Measurements from ENCODE around the gene ZNF275.
"Not testable (repeated sequence)": the region's sequence is repeated elsewhere in the genome, so short reads cannot be mapped to it uniquely, and the experiment has no call there.

Gene ZNF275, protein sequence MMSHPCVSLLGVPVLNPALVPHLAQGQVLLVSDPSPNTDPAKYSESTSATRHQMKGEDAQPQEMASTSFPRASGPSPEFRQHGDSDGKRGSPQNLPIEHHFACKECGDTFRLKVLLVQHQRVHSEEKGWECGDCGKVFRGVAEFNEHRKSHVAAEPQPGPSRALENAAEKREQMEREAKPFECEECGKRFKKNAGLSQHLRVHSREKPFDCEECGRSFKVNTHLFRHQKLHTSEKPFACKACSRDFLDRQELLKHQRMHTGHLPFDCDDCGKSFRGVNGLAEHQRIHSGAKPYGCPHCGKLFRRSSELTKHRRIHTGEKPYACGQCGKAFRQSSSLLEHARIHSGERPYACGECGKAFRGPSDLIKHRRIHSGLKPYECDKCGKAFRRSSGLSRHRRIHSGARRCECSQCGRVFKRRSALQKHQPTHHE

GRCh38 chrX:153333821-153334653 is at the start of gene ZNF275:
ZNF275 (plus strand) TSS chrX:153334153; CDS start chrX:153336680, 2,527 bp downstream.
- DNase-seq (ENCODE audit: low spot score), result peak; percentile 82

DNA sequence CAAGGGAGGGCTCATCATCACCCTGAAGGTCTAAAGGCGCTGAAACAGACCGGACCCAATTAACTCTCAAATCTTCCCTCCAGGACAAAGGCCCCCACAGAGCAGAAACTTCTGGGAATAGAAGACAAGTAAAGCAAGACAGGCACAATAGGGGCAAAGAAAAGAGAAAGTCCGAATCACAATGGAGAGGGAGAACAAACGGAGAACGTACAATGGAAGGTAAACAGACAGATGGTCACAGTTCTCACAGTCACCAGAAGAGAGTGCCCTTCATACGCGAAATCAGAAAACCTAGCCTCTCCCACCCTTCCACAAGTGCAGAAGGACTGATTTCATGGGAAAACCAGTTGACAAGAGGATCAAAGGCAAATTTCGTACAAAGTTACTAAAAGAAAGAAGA is 48.3 kb upstream of the ZNF275 start:
- DNase-seq (ENCODE audit: low spot score), result not testable (repeated sequence)

DNA sequence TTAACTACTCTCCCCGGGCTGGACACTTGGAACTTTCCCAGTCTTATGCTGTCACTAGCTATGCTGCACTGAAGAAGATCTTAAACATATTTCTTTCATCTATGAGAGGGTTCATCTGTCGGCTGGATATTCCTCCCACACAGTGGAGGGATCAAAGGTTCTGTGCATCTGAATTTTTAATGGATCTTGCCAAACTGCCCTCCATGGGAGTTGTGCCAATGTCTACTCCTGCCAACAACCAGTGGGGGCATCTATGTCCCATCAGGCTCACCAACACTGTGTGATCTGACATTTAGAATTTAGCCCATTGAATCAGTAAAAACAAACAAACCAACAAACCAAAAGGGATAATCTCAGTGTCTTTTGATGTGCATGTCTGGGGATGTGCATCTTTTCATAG is 45.1 kb upstream of the ZNF275 start:
- not testable (repeated sequence) for DNase-seq (ENCODE audit: low spot score)

DNA sequence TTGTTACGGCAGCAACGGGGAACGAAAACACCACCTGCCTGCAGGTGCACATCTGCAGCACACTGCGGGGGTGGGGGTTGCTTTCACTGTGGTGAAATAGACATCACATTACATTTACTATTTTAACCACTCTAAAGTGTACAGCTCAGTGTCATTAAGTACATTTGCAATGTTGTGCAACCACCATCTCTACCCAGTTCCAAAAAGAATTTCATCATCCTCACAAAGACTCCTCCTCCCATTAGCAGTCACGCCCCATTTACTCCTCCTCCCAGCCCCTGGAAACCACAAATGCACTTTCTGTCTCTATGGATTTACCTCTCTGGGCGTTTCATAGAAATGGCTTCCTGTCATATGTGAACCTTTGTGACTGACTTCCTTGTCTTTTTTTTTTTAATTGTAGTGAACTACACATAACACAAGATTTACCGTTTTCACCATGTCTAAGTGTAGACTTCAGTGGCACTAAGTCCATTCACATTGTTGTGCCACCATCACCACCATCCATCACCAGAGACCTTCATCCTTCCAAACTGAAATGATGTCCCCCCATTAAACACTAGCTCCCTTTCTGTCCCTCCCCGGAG is 40.4 kb upstream of the ZNF275 start:
- DNase-seq (ENCODE audit: low spot score), result not testable (repeated sequence)

GRCh38 chrX:153297376-153297775 is 36.6 kb upstream of the ZNF275 start:
- no peak for DNase-seq (ENCODE audit: low spot score)

DNA sequence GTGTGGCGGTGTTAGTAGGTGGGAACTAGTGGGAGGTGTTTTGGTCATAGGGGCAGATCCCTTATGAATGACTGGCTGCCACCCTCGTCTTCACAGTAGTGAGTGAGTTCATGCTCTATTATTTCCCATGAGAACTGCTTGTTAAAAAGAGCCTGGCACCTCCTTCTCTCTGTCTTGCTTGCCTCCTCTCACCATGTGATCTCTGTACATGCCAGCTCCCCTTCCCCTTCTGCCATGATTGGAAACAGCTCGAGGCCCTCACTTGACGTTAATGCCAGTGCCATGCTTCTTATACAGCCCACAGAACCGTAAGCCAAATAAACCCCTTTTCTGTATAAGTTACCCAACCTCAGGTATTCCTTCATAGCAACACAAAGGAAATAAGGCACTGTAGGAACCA is 34.1 kb upstream of the ZNF275 start:
- DNase-seq (ENCODE audit: low spot score), result no peak

DNA sequence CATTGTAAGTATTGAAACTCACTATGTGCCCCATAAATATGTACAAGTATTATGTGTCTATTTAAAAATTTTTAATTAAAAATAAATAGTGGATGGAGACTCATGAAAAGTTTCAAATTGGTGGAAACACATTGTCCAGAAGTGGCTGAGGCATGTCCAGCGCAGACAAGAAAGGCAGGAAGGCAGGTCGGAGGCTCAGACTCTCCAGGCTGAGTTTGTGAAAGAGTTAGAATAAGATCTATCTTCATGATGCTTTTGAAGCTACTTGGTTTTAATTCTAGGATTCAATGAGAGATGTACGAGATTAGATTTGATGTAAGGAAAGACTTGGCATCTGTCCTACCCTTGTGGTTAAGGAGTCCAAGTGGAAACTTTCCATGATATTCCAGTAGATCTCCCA is 32.2 kb upstream of the ZNF275 start:
- no peak for DNase-seq (ENCODE audit: low spot score)

DNA sequence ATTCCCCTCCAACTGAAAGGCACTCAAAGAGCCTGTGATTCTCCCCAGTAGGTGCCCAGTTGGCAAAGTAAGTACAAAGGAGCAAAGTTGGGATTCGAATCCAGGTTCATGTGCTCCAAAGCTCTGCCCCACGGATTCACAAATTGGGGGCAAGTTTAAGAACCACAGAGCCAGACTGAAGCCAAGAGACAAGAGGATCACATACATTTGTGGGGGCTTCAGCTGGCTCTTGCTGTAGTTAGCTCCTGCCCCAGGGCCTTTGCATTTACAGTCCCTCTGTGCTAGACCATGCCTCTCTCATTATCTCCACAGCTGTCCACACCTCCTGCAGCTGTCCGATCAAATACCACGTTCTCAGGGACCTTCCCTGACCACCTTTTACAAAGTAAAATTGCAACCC is 31.2 kb upstream of the ZNF275 start:
- DNase-seq (ENCODE audit: low spot score), result no peak

GRCh38 chrX:153303276-153304262 is 30.4 kb upstream of the ZNF275 start:
- DNase-seq (ENCODE audit: low spot score), result no peak

DNA sequence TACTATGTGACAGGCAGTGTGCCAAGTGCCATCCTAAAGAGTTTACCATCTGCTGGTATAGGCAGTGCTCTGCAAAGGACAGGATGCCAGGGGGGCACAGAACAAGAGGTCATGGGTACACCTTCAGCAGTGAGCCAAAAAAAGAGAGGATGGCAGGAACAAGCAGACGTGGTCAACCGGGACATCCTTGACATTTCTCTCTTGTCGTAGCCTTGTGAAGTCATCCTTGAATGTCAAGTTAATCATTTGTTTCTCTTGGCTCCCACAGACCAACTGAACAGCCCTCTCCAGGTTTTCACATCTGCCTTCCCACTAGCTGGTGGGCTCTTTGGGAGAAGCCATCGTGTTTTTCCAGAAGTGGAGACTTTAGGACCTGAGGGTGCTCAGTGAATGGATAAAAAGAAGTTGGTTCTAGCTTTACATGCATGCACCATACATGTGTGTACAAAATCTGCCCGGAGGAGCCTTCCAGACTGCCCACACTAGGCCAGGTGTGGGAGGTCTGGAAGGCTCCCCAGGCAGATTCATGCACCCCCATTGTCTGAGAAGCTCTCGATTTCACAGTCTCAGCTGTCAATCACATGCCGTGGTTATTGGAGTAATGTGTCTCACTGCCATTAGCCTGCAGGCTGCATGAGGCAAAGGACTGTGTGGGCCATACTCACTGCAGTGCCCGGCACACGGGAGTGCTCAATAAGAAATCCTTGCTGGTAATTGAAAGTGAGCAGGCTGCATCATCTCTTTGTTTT is 28.8 kb upstream of the ZNF275 start:
- no peak for DNase-seq (ENCODE audit: low spot score)

- DNase-seq (ENCODE audit: low spot score), result no peak
Observed at GRCh38 chrX:153305972-153306371, 28.0 kb upstream of the ZNF275 start.

DNA sequence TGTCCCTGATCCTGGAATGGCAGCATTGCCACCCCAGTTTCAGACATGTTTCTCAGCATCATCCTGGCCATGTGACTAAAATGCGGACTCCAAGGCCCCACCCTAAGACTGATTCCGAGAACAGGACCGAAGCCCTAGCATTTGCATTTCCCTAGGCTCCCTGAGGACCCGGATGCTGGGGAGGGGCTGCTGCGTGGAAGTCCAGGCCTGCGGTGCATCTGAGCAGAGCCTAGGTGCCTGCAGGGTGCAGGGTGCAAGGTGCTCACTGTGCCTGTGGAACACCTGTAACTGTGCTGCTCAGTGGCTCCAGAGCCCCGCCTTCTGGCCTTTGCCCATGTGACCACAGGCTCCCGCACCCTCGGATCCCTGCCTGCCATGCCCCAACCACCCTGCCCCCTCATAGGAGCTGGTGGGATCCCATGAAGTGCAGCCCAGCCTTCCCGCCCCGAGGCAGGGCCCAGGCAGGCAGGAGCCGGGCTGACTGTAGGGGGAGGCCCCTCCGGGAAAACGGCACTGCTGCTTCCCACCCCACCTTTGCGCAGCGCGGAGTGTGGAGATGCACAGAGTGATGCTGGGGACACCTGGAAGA is 27.3 kb upstream of the ZNF275 start:
- DNase-seq (ENCODE audit: low spot score), result no peak

GRCh38 chrX:153307276-153308178 is 26.4 kb upstream of the ZNF275 start:
- no peak for DNase-seq (ENCODE audit: low spot score)

- no peak for DNase-seq (ENCODE audit: low spot score)
Observed at GRCh38 chrX:153310901-153311300, 23.1 kb upstream of the ZNF275 start.

- no peak for DNase-seq (ENCODE audit: low spot score)
Observed at GRCh38 chrX:153312041-153312440, 21.9 kb upstream of the ZNF275 start.

DNA sequence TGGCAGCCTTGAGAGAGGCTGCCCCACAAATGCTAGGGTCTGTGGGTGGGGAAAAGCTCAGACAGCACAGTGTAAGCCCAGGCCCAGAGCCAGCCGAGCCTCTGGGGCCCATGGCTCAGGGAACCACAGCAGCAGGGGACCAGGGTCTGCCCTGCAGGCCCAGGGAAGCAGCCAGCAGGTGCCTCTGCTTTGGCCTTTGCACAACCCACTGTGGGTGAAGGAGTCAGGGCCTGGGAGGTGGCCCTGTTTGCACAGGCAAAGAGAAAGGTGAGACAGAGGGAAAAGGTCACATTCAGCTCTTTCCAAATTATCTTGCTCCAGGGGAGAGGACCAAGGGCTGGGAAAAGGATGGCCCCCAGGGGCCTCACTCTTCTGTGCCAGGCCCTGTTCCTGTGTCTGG is 21.1 kb upstream of the ZNF275 start:
- DNase-seq (ENCODE audit: low spot score), result no peak

DNA sequence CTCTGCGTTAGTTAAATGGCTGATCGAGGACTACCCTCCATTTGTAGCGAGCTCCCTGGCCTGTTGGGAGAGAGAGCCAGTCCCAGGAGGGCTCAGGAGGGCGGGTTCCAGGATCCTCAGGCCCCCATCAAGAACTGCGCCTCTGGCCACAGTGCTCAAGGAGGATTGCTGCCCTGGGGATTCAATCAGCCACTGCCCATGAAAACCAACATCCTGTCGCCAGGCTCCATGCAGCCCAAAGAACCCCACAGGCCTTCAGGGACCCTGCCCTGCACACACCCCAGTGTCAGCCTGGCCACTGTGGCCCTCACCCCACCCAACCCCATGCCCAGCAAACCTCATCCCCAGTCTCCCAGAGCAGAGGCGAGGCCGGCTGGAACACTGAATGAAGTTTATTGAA is 16.6 kb upstream of the ZNF275 start:
- no peak for DNase-seq (ENCODE audit: low spot score)

GRCh38 chrX:153317996-153318722 is 15.8 kb upstream of the ZNF275 start:
- no peak for DNase-seq (ENCODE audit: low spot score)

DNA sequence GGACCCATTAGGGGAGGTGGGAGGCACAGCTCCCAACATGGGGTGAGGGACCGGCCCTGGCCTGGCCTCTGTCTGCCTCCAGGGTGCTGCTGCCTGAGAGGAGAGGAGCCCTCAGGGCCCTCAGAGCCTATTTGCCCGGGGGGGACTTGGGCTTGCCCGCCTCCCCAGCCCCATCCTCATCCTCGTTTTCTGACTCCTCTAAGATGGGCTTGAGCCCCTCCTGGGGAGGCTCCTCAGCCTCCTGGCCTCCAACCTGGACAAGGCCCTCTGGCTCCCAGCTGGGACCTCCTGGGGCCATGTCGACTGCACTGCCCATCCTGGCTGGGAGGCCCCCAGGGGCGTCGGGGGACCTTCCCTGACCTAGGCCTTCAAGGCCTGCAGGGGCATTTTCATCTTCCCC is 15.1 kb upstream of the ZNF275 start:
- DNase-seq (ENCODE audit: low spot score), result no peak

Measured in hepatic stellate cell (primary cell).